GM12872 (cell line): ENCODE results near the gene TMEM30A.

ENCODE experiments used
- TF ChIP-seq, protein P1 (sequence below): IDR thresholded peaks from 3 replicates; pipeline ENCODE4 v1.5.1; 2011; ENCODE audit warnings: low read depth, mild to moderate bottlenecking, low read length, moderate library complexity; ENCODE audit not compliant: insufficient read depth

Gene TMEM30A

DNA sequence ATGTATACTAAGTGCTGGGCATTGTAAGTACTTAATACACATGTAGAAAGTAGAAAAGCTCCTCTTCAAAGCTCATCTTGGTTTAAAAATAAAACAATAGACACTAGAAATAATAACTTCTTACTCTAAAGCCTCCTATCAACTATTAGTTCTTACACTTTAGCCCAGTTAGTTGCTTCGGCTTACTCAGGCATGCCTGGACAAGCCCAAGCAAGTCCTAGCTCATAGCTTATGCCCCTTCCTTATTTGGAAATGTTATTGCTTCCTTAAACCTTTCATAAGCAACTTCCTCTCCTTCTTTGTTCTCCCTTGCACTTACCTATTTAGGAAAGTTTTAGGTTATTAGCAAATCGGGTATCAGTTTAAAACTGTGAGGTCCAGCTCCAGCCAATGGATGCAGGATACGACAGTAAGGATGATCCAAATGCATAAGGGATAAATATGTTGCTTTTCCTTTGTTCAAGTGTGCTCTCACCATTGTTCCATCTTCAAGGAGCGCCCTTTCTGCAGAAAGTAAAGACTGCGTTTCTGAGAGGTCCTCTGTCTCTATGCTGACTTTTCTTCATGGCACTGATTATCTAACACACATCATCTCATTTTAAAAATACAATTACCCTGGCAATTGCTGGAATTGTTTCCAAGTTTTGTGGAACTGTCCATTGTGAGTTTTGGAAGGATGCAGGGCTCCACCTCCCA lies 12.3 kb downstream of the TMEM30A start:
- TF ChIP-seq, protein P1, sequence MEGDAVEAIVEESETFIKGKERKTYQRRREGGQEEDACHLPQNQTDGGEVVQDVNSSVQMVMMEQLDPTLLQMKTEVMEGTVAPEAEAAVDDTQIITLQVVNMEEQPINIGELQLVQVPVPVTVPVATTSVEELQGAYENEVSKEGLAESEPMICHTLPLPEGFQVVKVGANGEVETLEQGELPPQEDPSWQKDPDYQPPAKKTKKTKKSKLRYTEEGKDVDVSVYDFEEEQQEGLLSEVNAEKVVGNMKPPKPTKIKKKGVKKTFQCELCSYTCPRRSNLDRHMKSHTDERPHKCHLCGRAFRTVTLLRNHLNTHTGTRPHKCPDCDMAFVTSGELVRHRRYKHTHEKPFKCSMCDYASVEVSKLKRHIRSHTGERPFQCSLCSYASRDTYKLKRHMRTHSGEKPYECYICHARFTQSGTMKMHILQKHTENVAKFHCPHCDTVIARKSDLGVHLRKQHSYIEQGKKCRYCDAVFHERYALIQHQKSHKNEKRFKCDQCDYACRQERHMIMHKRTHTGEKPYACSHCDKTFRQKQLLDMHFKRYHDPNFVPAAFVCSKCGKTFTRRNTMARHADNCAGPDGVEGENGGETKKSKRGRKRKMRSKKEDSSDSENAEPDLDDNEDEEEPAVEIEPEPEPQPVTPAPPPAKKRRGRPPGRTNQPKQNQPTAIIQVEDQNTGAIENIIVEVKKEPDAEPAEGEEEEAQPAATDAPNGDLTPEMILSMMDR, result no peak

DNA sequence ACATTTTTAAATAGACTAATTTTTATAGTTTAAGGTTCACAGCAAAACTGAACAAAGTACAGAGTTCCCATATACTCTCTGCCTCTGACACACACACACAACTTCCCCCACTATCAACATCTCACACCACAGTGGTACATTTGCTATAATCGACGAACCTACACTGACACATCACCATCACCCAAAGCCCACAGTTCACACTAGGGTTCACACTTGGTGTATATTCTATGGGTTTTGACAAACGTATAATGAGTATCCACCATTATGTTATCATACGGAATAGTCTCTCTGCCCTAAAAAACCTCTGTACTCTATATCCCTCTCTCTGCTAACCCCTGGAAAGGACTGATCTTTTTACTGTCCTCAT lies 15.6 kb downstream of the TMEM30A start:
- TF ChIP-seq, protein P1, result no peak

DNA sequence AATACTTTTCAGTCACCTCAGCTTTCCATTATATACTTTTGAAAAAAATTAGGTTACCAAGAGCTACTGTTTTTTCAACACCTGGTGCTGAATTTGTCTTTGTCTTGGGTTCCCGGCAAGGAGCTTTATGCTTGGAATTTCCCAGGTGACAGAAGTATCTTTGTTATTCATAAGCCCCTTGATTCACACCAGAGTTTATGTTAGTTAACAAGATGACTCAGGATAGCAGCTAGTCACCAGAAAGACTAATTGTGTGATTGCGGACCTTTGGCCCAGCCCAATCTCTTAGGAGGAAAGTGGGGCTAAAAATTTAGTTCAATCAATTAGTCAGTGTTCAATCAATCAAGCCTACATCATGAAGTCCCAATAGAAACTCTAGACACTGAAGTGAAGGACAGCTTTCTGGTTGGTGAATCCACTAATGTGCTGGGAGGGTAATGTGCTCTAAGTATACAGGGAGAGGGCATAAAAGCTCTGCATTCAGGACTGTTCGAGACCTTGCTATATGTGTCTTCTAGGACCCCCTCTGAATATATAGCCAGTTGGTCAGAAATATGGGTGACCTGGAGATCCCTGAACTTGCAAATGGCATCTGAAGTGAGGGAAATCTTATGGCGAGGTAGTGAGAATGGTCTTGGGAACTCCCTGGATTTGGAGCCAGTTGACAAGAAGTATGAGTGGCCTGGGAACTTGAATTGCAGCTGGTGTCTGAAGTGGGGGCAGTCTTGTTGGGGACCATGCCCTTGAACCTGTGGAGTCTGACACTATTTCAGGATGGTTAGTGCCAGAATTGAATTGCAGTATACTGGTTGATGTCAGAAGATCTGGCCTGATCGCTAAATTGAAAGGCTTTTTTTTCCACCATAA lies 16.2 kb downstream of the TMEM30A start:
- TF ChIP-seq, protein P1, result no peak

DNA sequence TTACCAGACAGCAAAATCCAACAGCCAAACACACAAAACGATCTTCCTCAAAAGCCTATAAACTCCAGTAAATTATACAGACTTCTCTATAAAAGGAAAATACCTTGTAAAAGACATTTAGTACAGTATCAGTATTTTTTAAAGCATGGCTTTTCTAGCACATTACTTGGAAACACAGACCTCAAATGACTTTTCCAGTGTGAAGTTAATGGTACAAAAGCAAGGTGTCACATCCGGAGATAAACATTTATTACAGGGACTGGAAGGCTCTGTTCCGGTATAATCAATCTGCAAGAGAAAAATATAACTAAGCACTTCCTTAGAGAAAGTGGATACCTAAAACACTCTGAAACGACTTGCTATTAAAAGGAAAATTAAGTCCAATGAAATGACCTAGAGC lies 17.1 kb downstream of the TMEM30A start:
- TF ChIP-seq, protein P1, result no peak

DNA sequence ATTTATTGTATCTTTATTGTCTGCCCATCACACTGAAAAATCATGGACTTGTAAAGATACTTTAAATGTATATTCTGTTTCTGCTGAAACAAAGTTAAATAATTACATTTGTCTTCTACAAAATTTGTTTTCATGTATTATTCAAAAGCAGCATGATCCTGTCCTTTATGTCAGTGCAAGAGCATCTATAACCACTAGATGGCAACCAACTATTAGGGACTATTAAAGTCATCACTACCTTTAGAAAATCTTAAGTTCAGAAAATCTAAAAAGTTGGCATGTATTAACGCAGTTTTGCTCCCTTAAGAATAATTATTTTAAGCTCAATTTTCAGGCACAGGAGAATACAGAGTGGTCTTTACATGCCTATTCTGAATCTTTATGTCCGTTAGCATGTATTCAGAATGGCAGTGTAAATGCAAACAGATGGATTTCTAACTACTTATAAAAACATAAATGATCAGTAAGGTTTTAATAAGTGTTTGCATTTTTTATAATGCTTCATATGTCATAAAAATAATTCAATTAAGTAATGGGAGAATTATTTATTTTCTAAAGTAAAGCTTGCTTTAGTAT lies 17.8 kb downstream of the TMEM30A start:
- TF ChIP-seq, protein P1, result peak; percentile 65

DNA sequence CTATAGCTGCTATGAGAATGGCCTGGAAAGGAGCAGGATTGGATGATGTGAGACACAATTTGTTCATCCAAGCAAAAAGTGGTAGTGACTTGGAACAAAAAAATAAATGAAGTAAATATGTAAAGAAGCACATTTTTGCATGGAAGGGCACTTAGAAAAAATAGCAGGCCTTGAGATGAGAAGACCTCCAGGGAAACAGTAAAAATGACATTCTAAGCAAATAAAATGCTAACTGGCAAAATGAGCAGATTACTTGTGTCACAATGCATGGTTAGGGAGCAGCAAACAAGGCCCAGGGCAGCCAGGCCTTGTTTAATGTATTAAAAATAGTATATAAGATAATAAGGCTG lies 21.2 kb downstream of the TMEM30A start:
- TF ChIP-seq, protein P1, result no peak

DNA sequence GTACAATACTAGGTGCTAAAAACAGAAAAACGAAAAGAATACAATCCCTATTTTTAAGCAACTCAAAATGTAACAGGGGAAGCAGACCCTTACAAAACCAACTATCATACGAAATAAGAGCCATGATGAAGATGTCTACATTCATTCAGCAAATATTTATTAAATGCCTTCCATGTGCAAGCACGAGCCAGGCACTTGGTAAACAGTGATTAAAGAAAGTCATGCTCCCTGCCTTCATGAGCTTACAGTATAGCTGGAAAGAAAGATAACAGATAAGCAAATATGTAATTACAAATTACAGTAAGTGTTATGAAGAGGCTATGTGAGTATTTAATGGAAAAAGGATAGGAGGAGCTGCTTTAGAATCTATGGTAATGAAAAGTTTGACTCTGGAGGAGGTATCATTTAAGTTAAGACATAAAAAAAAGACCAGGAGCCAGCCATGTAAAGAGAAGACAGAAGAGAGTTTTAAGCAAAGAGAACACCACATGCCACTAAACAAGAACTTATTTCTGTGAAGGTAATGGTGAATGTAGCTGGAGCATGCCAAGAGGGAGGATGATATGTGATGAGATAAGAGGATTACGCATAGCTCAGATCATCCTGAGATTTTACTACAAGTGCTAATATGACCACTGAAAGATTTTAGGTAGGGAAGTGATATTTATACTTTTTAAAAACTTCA lies 21.7 kb downstream of the TMEM30A start:
- TF ChIP-seq, protein P1, result no peak
